SK-N-MC (cell line): Measurements from ENCODE around the gene SCAF1.

Source experiments
- EZH2 ChIP-seq: fragments of 200-600 bp; sonication (generic); IDR thresholded peaks from one replicate; pipeline ENCODE4 v1.6.1; 2017; ENCODE audit warnings: antibody characterized with exemption
- POLR2AphosphoS5 ChIP-seq: IDR thresholded peaks from 2 replicates; pipeline ENCODE4 v1.6.1; 2012; ENCODE audit warnings: mild to moderate bottlenecking, low read depth, low read length, borderline replicate concordance

GRCh38 chr19:49658139-49658517 is 16.1 kb downstream of the SCAF1 start:
- TF ChIP-seq EZH2 (no peak), POLR2AphosphoS5 (no peak)
